GM23338 (cell line): ENCODE measurements around the gene LPAR1. TPM values are rescaled to one million over a fixed set of nuclear protein-coding genes. Genes with fewer than 3 reads are reported as not detected.
A peak's percentile ranks its signal among the peaks of the same experiment; 100 is the strongest.

Source experiments
- ATAC-seq: fragments of 200-7000 bp; cut with Tn5 transposase; 3 replicates; pipeline ENCODE4 v1.9.1; 2020
- DNase-seq: peaks from one replicate; pipeline ENCODE4 v3.0.0-alpha.2; 2015; ENCODE audit warnings: low spot score
- H2AFZ ChIP-seq: fragments of 200-600 bp; sonication (generic); 2 replicates; pipeline ENCODE4 v1.8.0; 2016; ENCODE audit warnings: antibody characterized with exemption, mild to moderate bottlenecking, moderate library complexity
- H3F3A ChIP-seq: fragments of 200-600 bp; sonication (generic); replicated peaks from 2 replicates; pipeline ENCODE4 v1.8.0; 2017; ENCODE audit warnings: antibody characterized with exemption, mixed run types, low read depth
- H3K27ac ChIP-seq: fragments of 200-600 bp; sonication (generic); 2 replicates; pipeline ENCODE4 v1.6.1; 2016; ENCODE audit warnings: low read depth
- H3K27me3 ChIP-seq: fragments of 200-600 bp; sonication (generic); 2 replicates; pipeline ENCODE4 v1.8.0; 2016; ENCODE audit warnings: mild to moderate bottlenecking, mixed run types, moderate library complexity; ENCODE audit not compliant: insufficient read depth
- H3K36me3 ChIP-seq: fragments of 200-600 bp; sonication (generic); 2 replicates; pipeline ENCODE4 v1.8.0; 2016; ENCODE audit warnings: mild to moderate bottlenecking; ENCODE audit not compliant: insufficient read depth
- H3K4me1 ChIP-seq: fragments of 200-600 bp; sonication (generic); 2 replicates; pipeline ENCODE4 v1.8.0; 2016; ENCODE audit warnings: mild to moderate bottlenecking, moderate library complexity; ENCODE audit not compliant: insufficient read depth
- H3K4me2 ChIP-seq: fragments of 200-600 bp; sonication (generic); 2 replicates; pipeline ENCODE4 v1.7.1; 2017; ENCODE audit warnings: mixed run types
- H3K4me3 ChIP-seq: fragments of 200-600 bp; sonication (generic); 2 replicates; pipeline ENCODE4 v1.6.1; 2016; ENCODE audit warnings: mixed run types
- H3K79me2 ChIP-seq: fragments of 200-600 bp; sonication (generic); replicated peaks from 2 replicates; pipeline ENCODE4 v1.8.0; 2017; ENCODE audit warnings: mild to moderate bottlenecking; ENCODE audit not compliant: insufficient read depth
- H3K9me2 ChIP-seq: fragments of 200-600 bp; sonication (generic); 2 replicates; pipeline ENCODE4 v1.8.0; 2017; ENCODE audit not compliant: insufficient read depth
- H4K20me1 ChIP-seq: fragments of 200-600 bp; sonication (generic); replicated peaks from 2 replicates; pipeline ENCODE4 v1.8.0; 2017; ENCODE audit warnings: mild to moderate bottlenecking; ENCODE audit not compliant: insufficient read depth
- H3K27ac Mint-ChIP-seq: 2 replicates; pipeline ENCODE4 v1.8.0; 2020; ENCODE audit warnings: inconsistent platforms, mild to moderate bottlenecking, moderate library complexity, mixed read lengths
- H3K27me3 Mint-ChIP-seq: 3 replicates; pipeline ENCODE4 v1.8.0; 2022; ENCODE audit warnings: low read depth, mild to moderate bottlenecking, moderate library complexity, mixed read lengths, inconsistent platforms; ENCODE audit not compliant: insufficient read depth, poor library complexity
- H3K36me3 Mint-ChIP-seq: 3 replicates; pipeline ENCODE4 v1.8.0; 2021; ENCODE audit warnings: low read depth, mild to moderate bottlenecking, inconsistent platforms, moderate library complexity, mixed read lengths
- H3K4me1 Mint-ChIP-seq: 3 replicates; pipeline ENCODE4 v1.8.0; 2020; ENCODE audit warnings: mild to moderate bottlenecking, inconsistent platforms, mixed read lengths
- H3K4me3 Mint-ChIP-seq: 3 replicates; pipeline ENCODE4 v1.8.0; 2021; ENCODE audit warnings: moderate library complexity, mild to moderate bottlenecking, inconsistent platforms, mixed read lengths
- H3K9me3 Mint-ChIP-seq: 3 replicates; pipeline ENCODE4 v1.8.0; 2020; ENCODE audit warnings: moderate library complexity, mild to moderate bottlenecking, inconsistent platforms, mixed read lengths
- CREB1 ChIP-seq: fragments of 250-450 bp; sonication (Bioruptor Pico); IDR thresholded peaks from 2 replicates; pipeline ENCODE4 v1.5.0; 2020; ENCODE audit warnings: low read depth, mild to moderate bottlenecking, moderate library complexity
- CTCF ChIP-seq, 2 experiments: fragments of 200-600 bp in 1 of 2; sonication (generic) in 1 of 2; conservative IDR thresholded peaks; 2 replicates each; pipeline versions ENCODE4 v1.5.1 to v1.6.1; 2016 to 2017; ENCODE audit warnings: antibody characterized with exemption in 2 of 2, low read depth in 2 of 2, mild to moderate bottlenecking in 2 of 2, moderate library complexity in 1 of 2
- EZH2 ChIP-seq: fragments of 200-600 bp; sonication (generic); IDR thresholded peaks from one replicate; pipeline ENCODE4 v1.8.0; 2017; ENCODE audit warnings: antibody characterized with exemption, mild to moderate bottlenecking, low read depth; ENCODE audit not compliant: unreplicated experiment
- EZH2phosphoT487 ChIP-seq: fragments of 200-600 bp; sonication (generic); IDR thresholded peaks from one replicate; pipeline ENCODE4 v1.8.1; 2018; ENCODE audit warnings: antibody characterized with exemption; ENCODE audit not compliant: unreplicated experiment
- JUNB ChIP-seq: IDR thresholded peaks from one replicate; pipeline ENCODE4 v1.6.1; 2016; ENCODE audit warnings: antibody characterized with exemption; ENCODE audit not compliant: unreplicated experiment
- NANOG ChIP-seq: IDR thresholded peaks from 2 replicates; pipeline ENCODE4 v1.6.1; 2016; ENCODE audit warnings: antibody characterized with exemption, borderline replicate concordance
- STAT1 ChIP-seq: IDR thresholded peaks from one replicate; pipeline ENCODE4 v1.6.1; 2016; ENCODE audit warnings: antibody characterized with exemption; ENCODE audit not compliant: unreplicated experiment
- ZNF114 ChIP-seq: fragments of 250-450 bp; sonication (Bioruptor Pico); IDR thresholded peaks from 2 replicates; pipeline ENCODE4 v1.5.0; 2020; ENCODE audit warnings: mild to moderate bottlenecking, moderate library complexity
- ZNF331 ChIP-seq: fragments of 250-450 bp; sonication (Bioruptor Pico); IDR thresholded peaks from 2 replicates; pipeline ENCODE4 v1.5.0; 2020; ENCODE audit warnings: low read depth, mild to moderate bottlenecking, moderate library complexity
- ZNF462 ChIP-seq: fragments of 250-450 bp; sonication (Bioruptor Pico); IDR thresholded peaks from 2 replicates; pipeline ENCODE4 v1.5.0; 2020; ENCODE audit warnings: mild to moderate bottlenecking, moderate library complexity
- polyA plus RNA-seq: library from polyadenylated mRNA; unstranded; fragments of >200 nt; fragmentation: Nextera tagmentation; extraction: Ambion mirVana; gene quantifications from 2 replicates; pipeline ENCODE4 v1.2.1, GENCODE V29; 2016
- total RNA-seq: library from RNA; depleted of rRNA; stranded (reverse); fragments of >200 nt; shearing (Covaris generic); gene quantifications from 2 replicates; pipeline ENCODE4 v1.2.3, GENCODE V29; 2014
- TF ChIP-seq, protein P1 (sequence below): IDR thresholded peaks from one replicate; pipeline ENCODE4 v1.6.1; 2018; ENCODE audit warnings: antibody characterized with exemption; ENCODE audit not compliant: unreplicated experiment

LPAR1 gene
- total and polyA plus RNA-seq, 2 experiments from 2014 or later = 1.0 to 3.8 TPM

- Histone ChIP-seq H3K9me2 (no peaks in the 10 kb centered on the region), H3K79me2 (peaks cover 7% of the 10 kb centered on the region; the same call in 1 of the 2 replicates), H3K27ac (no peak overlapping the region), H3K4me3 (peak overlapping the region; percentile 77), H3K4me2 (peak overlapping the region; percentile 90), H3K36me3 (no peaks in the 10 kb centered on the region), H3K27me3 (peaks cover 41% of the 10 kb centered on the region), H2AFZ (peak overlapping the region; percentile 95), H4K20me1 (no peaks in the 10 kb centered on the region), H3K4me1 (peaks cover 16% of the 10 kb centered on the region), H3F3A (no peaks in the 10 kb centered on the region)
- Mint-ChIP-seq H3K4me1 (peaks cover 35% of the 10 kb centered on the region), H3K9me3 (no peaks in the 10 kb centered on the region; the same call in 2 of the 3 replicates), H3K27me3 (peaks cover 23% of the 10 kb centered on the region), H3K4me3 (peak overlapping the region; percentile 85), H3K27ac (no peak overlapping the region), H3K36me3 (no peaks in the 10 kb centered on the region; the same call in 2 of the 3 replicates)
- DNase-seq = peak; percentile 45
- no peak for TF ChIP-seq JUNB
- no peak for TF ChIP-seq EZH2phosphoT487
- TF ChIP-seq NANOG = no peak
- TF ChIP-seq, protein P1, sequence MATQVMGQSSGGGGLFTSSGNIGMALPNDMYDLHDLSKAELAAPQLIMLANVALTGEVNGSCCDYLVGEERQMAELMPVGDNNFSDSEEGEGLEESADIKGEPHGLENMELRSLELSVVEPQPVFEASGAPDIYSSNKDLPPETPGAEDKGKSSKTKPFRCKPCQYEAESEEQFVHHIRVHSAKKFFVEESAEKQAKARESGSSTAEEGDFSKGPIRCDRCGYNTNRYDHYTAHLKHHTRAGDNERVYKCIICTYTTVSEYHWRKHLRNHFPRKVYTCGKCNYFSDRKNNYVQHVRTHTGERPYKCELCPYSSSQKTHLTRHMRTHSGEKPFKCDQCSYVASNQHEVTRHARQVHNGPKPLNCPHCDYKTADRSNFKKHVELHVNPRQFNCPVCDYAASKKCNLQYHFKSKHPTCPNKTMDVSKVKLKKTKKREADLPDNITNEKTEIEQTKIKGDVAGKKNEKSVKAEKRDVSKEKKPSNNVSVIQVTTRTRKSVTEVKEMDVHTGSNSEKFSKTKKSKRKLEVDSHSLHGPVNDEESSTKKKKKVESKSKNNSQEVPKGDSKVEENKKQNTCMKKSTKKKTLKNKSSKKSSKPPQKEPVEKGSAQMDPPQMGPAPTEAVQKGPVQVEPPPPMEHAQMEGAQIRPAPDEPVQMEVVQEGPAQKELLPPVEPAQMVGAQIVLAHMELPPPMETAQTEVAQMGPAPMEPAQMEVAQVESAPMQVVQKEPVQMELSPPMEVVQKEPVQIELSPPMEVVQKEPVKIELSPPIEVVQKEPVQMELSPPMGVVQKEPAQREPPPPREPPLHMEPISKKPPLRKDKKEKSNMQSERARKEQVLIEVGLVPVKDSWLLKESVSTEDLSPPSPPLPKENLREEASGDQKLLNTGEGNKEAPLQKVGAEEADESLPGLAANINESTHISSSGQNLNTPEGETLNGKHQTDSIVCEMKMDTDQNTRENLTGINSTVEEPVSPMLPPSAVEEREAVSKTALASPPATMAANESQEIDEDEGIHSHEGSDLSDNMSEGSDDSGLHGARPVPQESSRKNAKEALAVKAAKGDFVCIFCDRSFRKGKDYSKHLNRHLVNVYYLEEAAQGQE = no peak
- TF ChIP-seq EZH2 = no peak
- no peak for TF ChIP-seq ZNF331
- no peak for TF ChIP-seq CREB1 (CRISPR knock-in tag)
- no peak for TF ChIP-seq STAT1
- TF ChIP-seq ZNF114 = no peak
- no peak for TF ChIP-seq ZNF462
- no peak for TF ChIP-seq CTCF (conservative IDR thresholded peaks at IDR 0.05; ENCODE audit: low read depth in 2 of 2)
- peak; percentile 9 for ATAC-seq
These were observed 1.1 kb upstream of the LPAR1 start for GRCh38 chr9:111039231-111039906.
